IPS-18a (cell line): ENCODE data around the gene HSPB1.
"Not testable (repeated sequence)": the region's sequence is repeated elsewhere in the genome, so short reads cannot be mapped to it uniquely, and the experiment has no call there.

ENCODE experiments used
- H3K27ac ChIP-seq: one replicate; pipeline ENCODE4 v1.5.1; 2013; ENCODE audit warnings: low read length
- H3K27me3 ChIP-seq: one replicate; pipeline ENCODE4 v1.6.1; 2013; ENCODE audit warnings: mild to moderate bottlenecking, low read length; ENCODE audit not compliant: control insufficient read depth, insufficient read depth
- H3K36me3 ChIP-seq: one replicate; pipeline ENCODE4 v1.6.1; 2013; ENCODE audit warnings: low read depth, low read length; ENCODE audit not compliant: control insufficient read depth
- H3K4me1 ChIP-seq: one replicate; pipeline ENCODE4 v1.6.1; 2013; ENCODE audit warnings: low read depth, low read length; ENCODE audit not compliant: control insufficient read depth
- H3K4me3 ChIP-seq: one replicate; pipeline ENCODE4 v1.5.1; 2013; ENCODE audit warnings: low read length
- H3K9ac ChIP-seq: one replicate; pipeline ENCODE4 v1.6.1; 2013; ENCODE audit warnings: mild to moderate bottlenecking, low read length, moderate library complexity
- H3K9me3 ChIP-seq: one replicate; pipeline ENCODE4 v1.6.1; 2013; ENCODE audit warnings: low read depth, low read length; ENCODE audit not compliant: control insufficient read depth

HSPB1 gene

DNA sequence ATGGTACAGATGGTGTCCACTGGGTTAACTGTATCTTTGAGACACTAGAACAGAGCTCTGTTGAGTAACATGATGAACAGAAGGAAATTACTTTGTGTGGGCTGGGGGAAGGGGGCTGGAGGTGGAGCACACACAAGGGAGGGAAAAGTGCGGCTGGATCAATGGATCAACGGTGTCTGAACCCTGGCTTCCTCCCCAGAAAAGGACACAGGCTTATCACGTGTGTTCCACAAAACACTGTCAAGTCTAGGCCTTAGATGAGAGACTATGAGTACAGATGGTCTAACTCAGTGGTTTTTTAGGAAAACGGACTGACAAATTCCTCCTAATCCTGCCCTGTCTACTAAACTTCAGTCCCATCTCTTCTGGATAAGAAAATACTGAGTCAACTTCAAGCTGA, 27.8 kb downstream of the HSPB1 start:
- Histone ChIP-seq H3K27me3 (no peaks in the 10 kb centered on the region), H3K9me3 (no peaks in the 10 kb centered on the region), H3K4me1 (no peaks in the 10 kb centered on the region), H3K27ac (no peak overlapping the region), H3K4me3 (no peak overlapping the region), H3K36me3 (peaks cover 51% of the 10 kb centered on the region), H3K9ac (no peak overlapping the region)

DNA sequence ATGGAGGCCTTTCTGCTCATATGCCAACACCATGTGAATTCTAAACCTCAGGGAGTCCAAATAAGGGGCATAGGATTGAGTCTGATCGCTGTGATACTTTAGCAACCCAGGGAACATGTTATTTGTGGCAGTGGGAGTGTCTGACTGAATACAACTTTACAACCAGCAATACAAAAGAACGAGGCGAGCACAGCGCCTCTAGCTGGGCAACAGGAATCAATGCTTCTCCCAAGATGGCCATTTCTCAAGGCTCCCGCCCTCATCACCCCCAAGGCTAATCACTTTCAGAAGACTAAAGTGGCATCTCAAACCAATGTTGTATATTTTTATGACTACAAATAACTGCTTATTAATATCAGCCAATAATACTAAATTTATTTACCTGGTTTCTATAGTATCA, 28.2 kb downstream of the HSPB1 start:
- Histone ChIP-seq H3K4me3 (no peak overlapping the region), H3K36me3 (peaks cover 49% of the 10 kb centered on the region), H3K27ac (no peak overlapping the region), H3K9ac (no peak overlapping the region), H3K4me1 (no peaks in the 10 kb centered on the region), H3K27me3 (no peaks in the 10 kb centered on the region), H3K9me3 (no peaks in the 10 kb centered on the region)

DNA sequence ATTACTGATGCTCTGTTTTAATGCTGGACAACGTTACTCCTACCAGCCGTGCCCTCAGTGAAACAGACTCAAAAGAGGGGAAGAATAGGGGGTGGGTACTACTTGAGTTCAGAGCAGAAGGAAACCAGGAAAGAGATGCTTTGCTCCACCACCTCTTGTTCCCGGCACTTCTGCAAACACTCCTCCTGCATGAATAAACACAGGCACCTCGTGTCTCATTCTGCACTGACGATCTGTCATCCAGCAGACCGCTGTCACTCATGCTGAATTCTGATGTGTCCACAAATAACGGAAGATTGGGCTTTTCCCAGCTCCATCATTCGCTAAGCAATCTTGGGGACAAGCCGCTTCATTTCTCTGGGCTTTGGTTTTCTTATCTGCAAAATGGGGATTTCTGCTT, 29.6 kb downstream of the HSPB1 start:
- H3K4me3 ChIP-seq = no peak overlapping the region
- H3K27me3 ChIP-seq = no peaks in the 10 kb centered on the region
- H3K4me1 ChIP-seq = no peaks in the 10 kb centered on the region
- H3K27ac ChIP-seq = no peak overlapping the region
- no peaks in the 10 kb centered on the region for H3K9me3 ChIP-seq
- peaks cover 42% of the 10 kb centered on the region for H3K36me3 ChIP-seq
- no peak overlapping the region for H3K9ac ChIP-seq

DNA sequence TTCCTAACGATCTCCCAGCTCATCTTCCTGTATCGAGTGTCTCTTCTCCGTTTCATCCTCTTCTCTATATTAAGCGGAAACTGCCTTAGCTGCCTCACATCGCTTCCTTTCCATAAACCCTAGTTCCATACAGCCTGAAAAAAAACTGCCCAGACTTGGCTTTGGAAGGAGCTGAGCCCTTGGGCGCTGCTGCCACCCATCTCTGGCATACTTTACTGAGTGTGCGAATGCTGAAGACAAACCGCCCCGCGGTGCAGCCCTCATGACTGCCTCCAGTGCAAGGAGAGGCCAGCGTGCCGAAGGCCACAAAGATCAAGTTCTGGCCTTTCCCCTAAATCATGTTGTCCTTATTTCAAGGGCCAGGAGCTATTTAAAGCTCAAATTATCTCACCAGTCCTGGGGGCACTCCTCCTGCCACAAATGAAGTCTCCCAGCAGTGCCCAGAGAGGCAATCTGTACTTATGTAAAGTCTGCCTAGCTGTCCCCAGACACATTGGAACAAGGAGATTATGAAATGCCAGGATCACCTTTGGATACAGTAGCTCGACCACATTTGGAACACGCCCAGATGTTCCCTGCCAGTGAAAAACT, 31.1 kb downstream of the HSPB1 start:
- H3K27me3 ChIP-seq = no peaks in the 10 kb centered on the region
- no peak overlapping the region for H3K9ac ChIP-seq
- no peak overlapping the region for H3K27ac ChIP-seq
- H3K4me1 ChIP-seq = no peaks in the 10 kb centered on the region
- no peaks in the 10 kb centered on the region for H3K9me3 ChIP-seq
- H3K36me3 ChIP-seq = peaks cover 29% of the 10 kb centered on the region
- no peak overlapping the region for H3K4me3 ChIP-seq

DNA sequence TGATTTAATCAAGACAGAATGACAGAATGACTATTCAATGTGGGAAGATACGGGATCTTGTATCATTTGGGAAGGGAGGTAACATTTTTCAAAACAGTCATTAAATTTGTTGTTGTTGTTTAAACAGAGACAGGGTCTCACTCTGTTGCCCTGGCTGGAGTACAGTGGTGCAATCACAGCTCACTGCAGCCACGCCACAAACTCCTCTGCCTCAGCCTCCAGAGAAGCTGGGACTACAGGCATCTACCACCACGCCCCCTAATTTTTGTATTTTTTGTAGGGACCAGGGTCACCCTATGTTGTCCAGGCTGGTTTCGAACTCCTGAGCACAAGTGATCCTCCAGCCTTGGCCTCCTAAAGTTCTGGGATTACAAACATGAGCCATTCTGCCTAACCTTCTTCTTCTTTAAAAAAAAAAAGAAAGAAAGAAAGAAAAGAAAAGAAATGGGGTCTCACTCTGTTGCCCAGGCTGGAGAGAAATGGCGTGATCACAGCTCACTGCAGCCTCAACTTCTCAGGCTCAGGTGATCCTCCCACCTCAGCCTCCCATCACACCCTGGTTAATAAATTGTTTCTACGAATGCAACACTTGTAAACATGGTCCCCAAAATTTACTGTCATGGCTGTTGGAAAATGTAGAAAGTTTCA, 32.0 kb downstream of the HSPB1 start:
- Histone ChIP-seq H3K27me3 (no peaks in the 10 kb centered on the region), H3K4me1 (no peaks in the 10 kb centered on the region), H3K36me3 (peaks cover 24% of the 10 kb centered on the region), H3K9ac (no peak overlapping the region), H3K9me3 (no peaks in the 10 kb centered on the region), H3K4me3 (no peak overlapping the region), H3K27ac (no peak overlapping the region)

DNA sequence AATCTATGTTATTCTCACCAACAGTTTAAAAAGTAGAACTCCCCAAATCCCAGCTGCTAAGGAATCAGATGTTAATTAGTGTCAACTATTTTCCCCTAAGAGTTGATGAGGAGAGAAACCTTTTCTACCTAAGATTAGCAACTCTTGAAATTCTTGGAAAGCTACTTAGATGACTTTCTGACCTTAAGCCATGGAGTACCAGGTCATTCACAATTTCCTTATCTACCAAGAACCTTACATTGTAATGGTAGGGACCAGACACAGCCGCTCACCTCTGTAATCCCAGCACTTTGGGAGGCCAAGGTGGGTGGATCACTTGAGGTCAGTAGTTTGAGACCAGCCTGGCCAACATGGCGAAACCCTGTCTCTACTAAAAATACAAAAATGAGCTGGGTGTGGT, 32.9 kb downstream of the HSPB1 start:
- H3K27me3 ChIP-seq, H3K4me3 ChIP-seq, H3K9me3 ChIP-seq, H3K4me1 ChIP-seq, H3K27ac ChIP-seq, H3K9ac ChIP-seq: not testable (repeated sequence)
- peaks cover 15% of the 10 kb centered on the region for H3K36me3 ChIP-seq

DNA sequence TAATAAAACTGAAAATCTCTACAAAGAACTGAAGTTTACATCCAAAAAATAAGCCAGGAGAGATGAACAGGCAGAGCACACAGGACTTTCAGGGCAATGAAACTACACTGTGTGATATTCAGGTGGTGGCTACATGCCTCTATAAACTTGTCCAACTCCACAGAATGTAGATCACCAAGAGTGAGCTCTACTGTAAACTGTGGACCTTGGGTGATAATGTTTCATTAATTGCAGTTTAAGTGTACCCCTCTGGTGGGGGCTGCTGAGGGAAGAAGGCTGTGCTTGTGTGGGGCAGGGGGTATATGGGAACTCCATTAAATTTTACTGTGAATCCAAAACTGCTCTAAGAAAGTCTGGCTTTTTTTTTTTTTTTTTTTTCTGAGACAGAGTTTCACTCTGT, 33.6 kb downstream of the HSPB1 start:
- H3K4me3 ChIP-seq = no peak overlapping the region
- no peaks in the 10 kb centered on the region for H3K9me3 ChIP-seq
- no peaks in the 10 kb centered on the region for H3K27me3 ChIP-seq
- H3K9ac ChIP-seq = no peak overlapping the region
- no peaks in the 10 kb centered on the region for H3K4me1 ChIP-seq
- peaks cover 15% of the 10 kb centered on the region for H3K36me3 ChIP-seq
- H3K27ac ChIP-seq = no peak overlapping the region

DNA sequence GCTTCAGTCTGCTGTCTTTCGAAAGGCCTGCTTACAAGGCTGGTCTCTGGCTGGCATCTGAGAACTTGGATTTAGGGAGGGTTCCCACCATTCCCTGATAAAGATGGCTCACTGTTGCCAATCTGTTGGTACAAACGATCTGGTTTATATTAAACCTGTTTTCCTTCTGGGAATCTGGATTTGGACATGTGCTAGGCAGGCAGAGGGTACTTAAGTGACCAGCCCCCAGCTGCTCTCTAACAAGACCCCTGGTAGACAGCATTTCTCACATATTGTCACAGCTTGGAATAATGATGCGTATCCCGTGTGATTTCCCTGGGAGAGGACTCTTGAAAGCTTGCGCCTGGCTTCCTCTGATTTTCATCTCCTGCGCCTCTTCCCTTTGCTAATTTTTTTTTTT, 34.7 kb downstream of the HSPB1 start:
- no peak overlapping the region for H3K9ac ChIP-seq
- H3K27me3 ChIP-seq = no peaks in the 10 kb centered on the region
- no peak overlapping the region for H3K27ac ChIP-seq
- H3K9me3 ChIP-seq = no peaks in the 10 kb centered on the region
- H3K4me3 ChIP-seq = no peak overlapping the region
- H3K36me3 ChIP-seq = peaks cover 15% of the 10 kb centered on the region
- H3K4me1 ChIP-seq = no peaks in the 10 kb centered on the region

DNA sequence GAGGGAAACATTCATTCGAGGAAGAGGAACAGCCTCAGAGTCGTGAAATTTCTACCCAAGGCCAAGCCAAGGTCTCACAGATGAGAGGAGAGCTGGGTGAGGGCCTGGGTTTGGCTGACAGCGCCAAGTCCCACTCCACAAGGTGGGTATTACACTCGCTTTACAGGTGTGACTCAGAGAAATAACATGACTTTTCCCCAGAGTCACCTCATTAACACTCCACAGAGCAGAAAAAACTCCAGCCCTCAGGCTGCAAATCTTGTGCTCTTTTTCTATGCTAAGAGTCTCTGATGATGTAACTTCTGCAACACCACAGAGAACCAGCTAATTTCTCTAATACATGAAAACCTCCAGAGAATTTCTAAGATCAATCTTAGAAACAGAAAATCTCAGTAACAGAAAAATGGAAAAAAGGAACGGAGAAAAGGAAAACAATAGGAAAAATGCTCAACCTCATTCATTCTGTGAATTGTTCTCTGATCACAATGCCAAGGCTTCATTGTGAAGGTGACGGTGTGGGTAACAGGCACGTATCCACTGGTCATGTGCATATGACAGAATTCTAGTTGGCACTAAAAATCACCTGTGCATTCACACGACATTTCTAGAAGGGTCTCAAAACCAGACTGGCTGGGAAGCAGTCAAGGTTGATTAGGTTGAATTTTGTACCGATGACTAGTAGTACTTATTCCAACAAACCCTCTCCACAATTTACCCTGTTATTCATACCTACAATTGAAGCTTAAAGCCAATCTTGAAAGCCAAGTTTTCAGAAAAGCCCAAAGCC, 36.0 kb downstream of the HSPB1 start:
- Histone ChIP-seq H3K4me3 (no peak overlapping the region), H3K27ac (no peak overlapping the region), H3K27me3 (no peaks in the 10 kb centered on the region), H3K36me3 (peaks cover 22% of the 10 kb centered on the region), H3K9me3 (no peaks in the 10 kb centered on the region), H3K4me1 (no peaks in the 10 kb centered on the region), H3K9ac (no peak overlapping the region)

DNA sequence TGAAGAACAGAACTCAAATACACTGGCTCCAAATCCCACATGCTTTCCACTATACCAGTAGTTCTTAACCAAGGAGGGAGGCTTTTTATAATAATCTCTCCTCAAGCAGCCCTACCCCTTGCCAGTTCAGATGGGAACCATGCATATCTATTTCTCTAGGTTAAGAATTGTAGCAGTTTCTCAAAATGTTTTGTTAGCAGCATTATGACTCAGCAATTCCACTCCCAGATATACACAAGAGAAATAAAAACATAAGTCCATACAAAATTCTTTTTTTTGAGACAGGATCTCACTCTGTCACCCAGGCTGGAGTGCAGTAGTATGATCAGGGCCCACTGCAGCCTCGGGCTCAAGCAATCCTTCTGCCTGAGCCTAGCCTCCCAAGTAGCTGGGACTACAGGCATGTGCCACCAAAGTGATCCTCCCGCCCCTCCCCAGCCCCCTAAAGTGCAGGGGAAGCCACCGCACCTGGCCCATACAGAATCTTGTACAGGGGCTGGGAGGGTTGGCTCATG, 38.2 kb downstream of the HSPB1 start:
- H3K4me1 ChIP-seq = no peaks in the 10 kb centered on the region
- H3K9me3 ChIP-seq = no peaks in the 10 kb centered on the region

DNA sequence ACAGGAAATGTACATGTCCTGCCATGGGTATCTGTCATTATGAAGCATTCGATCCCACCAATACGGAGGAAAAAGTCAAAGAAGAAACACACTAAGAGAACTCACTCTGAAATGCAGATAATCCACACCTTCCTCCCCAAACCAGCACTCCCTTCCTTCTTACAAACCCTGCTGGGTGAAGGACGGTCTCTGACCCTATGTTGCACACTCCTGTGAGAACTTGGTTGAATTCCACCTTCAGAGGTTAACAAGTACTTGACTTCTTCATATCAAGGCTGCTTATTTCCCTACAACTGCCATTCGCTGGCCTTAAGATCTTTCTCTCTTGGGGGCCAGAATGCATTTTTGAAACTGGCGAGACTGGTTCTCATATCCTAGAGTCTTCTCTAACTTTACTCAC, 39.7 kb downstream of the HSPB1 start:
- H3K4me1 ChIP-seq = no peaks in the 10 kb centered on the region
- H3K36me3 ChIP-seq = peaks cover 55% of the 10 kb centered on the region
- no peak overlapping the region for H3K27ac ChIP-seq

More for the DNA sequence above, 38.2 kb downstream of the HSPB1 start:
- Histone ChIP-seq H3K36me3 (peaks cover 44% of the 10 kb centered on the region), H3K27me3 (no peaks in the 10 kb centered on the region), H3K4me3 (no peak overlapping the region), H3K27ac (no peak overlapping the region), H3K9ac (no peak overlapping the region)

More for the DNA sequence above, 39.7 kb downstream of the HSPB1 start:
- H3K9me3 ChIP-seq = no peaks in the 10 kb centered on the region
- no peak overlapping the region for H3K9ac ChIP-seq
- H3K4me3 ChIP-seq = no peak overlapping the region
- no peaks in the 10 kb centered on the region for H3K27me3 ChIP-seq
